GM23248 (cell line): Measurements from ENCODE around the gene KLK3. TPM values are rescaled to one million over a fixed set of nuclear protein-coding genes. Genes with fewer than 3 reads are reported as not detected.

Experiments used
- DNase-seq: peaks from one replicate; pipeline ENCODE4 v3.0.0-alpha.2; 2015
- H2AFZ ChIP-seq: fragments of 200-600 bp; sonication (generic); 2 replicates; pipeline ENCODE4 v1.6.1; 2016; ENCODE audit warnings: antibody characterized with exemption
- H3F3A ChIP-seq: fragments of 200-600 bp; sonication (generic); 2 replicates; pipeline ENCODE4 v1.6.1; 2016; ENCODE audit warnings: mild to moderate bottlenecking, antibody characterized with exemption, mixed run types; ENCODE audit not compliant: insufficient read depth
- H3K27ac ChIP-seq: fragments of 200-600 bp; sonication (generic); 2 replicates; pipeline ENCODE4 v1.5.1; 2016; ENCODE audit warnings: mild to moderate bottlenecking
- H3K27me3 ChIP-seq: fragments of 200-600 bp; sonication (generic); replicated peaks from 2 replicates; pipeline ENCODE4 v1.6.1; 2016; ENCODE audit warnings: mild to moderate bottlenecking; ENCODE audit not compliant: insufficient read depth
- H3K36me3 ChIP-seq: fragments of 200-600 bp; sonication (generic); 2 replicates; pipeline ENCODE4 v1.6.1; 2016; ENCODE audit warnings: low read depth, mild to moderate bottlenecking
- H3K4me1 ChIP-seq: fragments of 200-600 bp; sonication (generic); 2 replicates; pipeline ENCODE4 v1.6.1; 2016; ENCODE audit warnings: mild to moderate bottlenecking; ENCODE audit not compliant: insufficient read depth
- H3K4me2 ChIP-seq: fragments of 200-600 bp; sonication (generic); one replicate; pipeline ENCODE4 v1.6.1; 2016; ENCODE audit warnings: mild to moderate bottlenecking; ENCODE audit not compliant: unreplicated experiment
- H3K4me3 ChIP-seq: fragments of 200-600 bp; sonication (generic); 2 replicates; pipeline ENCODE4 v1.5.1; 2016; ENCODE audit warnings: mild to moderate bottlenecking
- H3K79me2 ChIP-seq: fragments of 200-600 bp; sonication (generic); 2 replicates; pipeline ENCODE4 v1.6.1; 2016; ENCODE audit warnings: mild to moderate bottlenecking; ENCODE audit not compliant: insufficient read depth
- H3K9ac ChIP-seq: fragments of 200-600 bp; sonication (generic); 2 replicates; pipeline ENCODE4 v1.6.1; 2016; ENCODE audit warnings: mild to moderate bottlenecking
- H3K9me2 ChIP-seq: fragments of 200-600 bp; sonication (generic); 2 replicates; pipeline ENCODE4 v1.6.1; 2016; ENCODE audit warnings: mixed run types, mild to moderate bottlenecking, moderate library complexity; ENCODE audit not compliant: insufficient read depth
- H3K9me3 ChIP-seq: fragments of 200-600 bp; sonication (generic); one replicate; pipeline ENCODE4 v1.6.1; 2017; ENCODE audit warnings: low read depth
- H4K20me1 ChIP-seq: fragments of 200-600 bp; sonication (generic); 2 replicates; pipeline ENCODE4 v1.6.0; 2016; ENCODE audit not compliant: insufficient read depth
- EZH2 ChIP-seq: fragments of 200-600 bp; sonication (generic); IDR thresholded peaks from 2 replicates; pipeline ENCODE4 v1.6.1; 2018; ENCODE audit warnings: antibody characterized with exemption, mild to moderate bottlenecking; ENCODE audit not compliant: insufficient read depth, poor library complexity, severe bottlenecking
- EZH2phosphoT487 ChIP-seq: fragments of 200-600 bp; sonication (generic); IDR thresholded peaks from 2 replicates; pipeline ENCODE4 v1.6.1; 2018; ENCODE audit warnings: antibody characterized with exemption, moderate library complexity, mild to moderate bottlenecking, low read depth; ENCODE audit not compliant: insufficient read depth
- WGBS, 2 experiments: methylation state at CpG; one replicate each; pipeline ENCODE4 v1.1.6; 2015 to 2017; ENCODE audit warnings: low lambda C conversion rate in 2 of 2, low coverage in 1 of 2; ENCODE audit errors: missing lambda C conversion rate in 2 of 2; 5-methylcytosine and 5-hydroxymethylcytosine counted together
- in situ Hi-C: fragments of 300-500 bp; cut with MboI; formaldehyde crosslinking; loops from 2 replicates; pipeline ENCODE4 v1.15.0; 2020
- polyA plus RNA-seq: library from polyadenylated mRNA; unstranded; fragments of >200 nt; fragmentation: Nextera tagmentation; extraction: Ambion mirVana; gene quantifications from 2 replicates; pipeline ENCODE4 v1.2.1, GENCODE V29; 2016
- total RNA-seq: library from RNA; depleted of rRNA; stranded (reverse); fragments of >200 nt; shearing (Covaris generic); gene quantifications from 2 replicates; pipeline ENCODE4 v1.2.3, GENCODE V29; 2014

Gene KLK3
- total and polyA plus RNA-seq, 2 experiments from 2014 or later = not detected

GRCh38 chr19:50896591-50897190, 42.0 kb downstream of the KLK3 start:
- DNase-seq = peak; percentile 67
- no peaks in the 10 kb centered on the region for H4K20me1 ChIP-seq
- H3K27me3 ChIP-seq = no peaks in the 10 kb centered on the region
- H3K4me3 ChIP-seq = no peak overlapping the region
- no peaks in the 10 kb centered on the region for H3F3A ChIP-seq
- no peak overlapping the region for H3K27ac ChIP-seq
- H3K36me3 ChIP-seq = no peaks in the 10 kb centered on the region
- no peak overlapping the region for H3K9ac ChIP-seq
- no peaks in the 10 kb centered on the region for H3K79me2 ChIP-seq
- H3K4me2 ChIP-seq = no peak overlapping the region
- H2AFZ ChIP-seq = no peak overlapping the region
- in situ Hi-C loops = no loop called here
- WGBS, 2 experiments = 39 to 44% methylated on average over 6 of the region's 6 CpGs
- no peaks in the 10 kb centered on the region for H3K4me1 ChIP-seq
- no peaks in the 10 kb centered on the region for H3K9me2 ChIP-seq
- H3K9me3 ChIP-seq = no peaks in the 10 kb centered on the region
- TF ChIP-seq EZH2 = no peak
- no peak for TF ChIP-seq EZH2phosphoT487

- Histone ChIP-seq H3K79me2 (no peaks in the 10 kb centered on the region), H3K27me3 (no peaks in the 10 kb centered on the region; the same call in 1 of the 2 replicates), H3F3A (no peaks in the 10 kb centered on the region), H3K9me2 (no peaks in the 10 kb centered on the region), H3K4me2 (no peak overlapping the region), H3K4me3 (no peak overlapping the region), H3K9me3 (no peaks in the 10 kb centered on the region), H2AFZ (no peak overlapping the region), H3K9ac (no peak overlapping the region), H3K4me1 (no peaks in the 10 kb centered on the region), H4K20me1 (no peaks in the 10 kb centered on the region), H3K36me3 (no peaks in the 10 kb centered on the region), H3K27ac (no peak overlapping the region)
- 37 to 63% methylated on average over 3 of the region's 3 CpGs for WGBS, 2 experiments
- no peak for DNase-seq
- in situ Hi-C loops = no loop called here
- TF ChIP-seq EZH2phosphoT487 = no peak
- no peak for TF ChIP-seq EZH2
These were observed 42.5 kb downstream of the KLK3 start for GRCh38 chr19:50897191-50897607.

GRCh38 chr19:50897612-50898011, 42.9 kb downstream of the KLK3 start:
- Histone ChIP-seq H3K27ac (no peak overlapping the region), H4K20me1 (no peaks in the 10 kb centered on the region), H3K9me2 (no peaks in the 10 kb centered on the region), H3K4me2 (no peak overlapping the region), H3K4me1 (no peaks in the 10 kb centered on the region), H3K4me3 (no peak overlapping the region), H3K79me2 (no peaks in the 10 kb centered on the region), H3K9me3 (no peaks in the 10 kb centered on the region), H3K36me3 (no peaks in the 10 kb centered on the region), H3F3A (no peaks in the 10 kb centered on the region), H3K9ac (no peak overlapping the region), H3K27me3 (no peaks in the 10 kb centered on the region; the same call in 1 of the 2 replicates), H2AFZ (no peak overlapping the region)
- in situ Hi-C loops = no loop called here
- 32 to 37% methylated on average over 3 of the region's 3 CpGs for WGBS, 2 experiments
- TF ChIP-seq EZH2phosphoT487 (no peak), EZH2 (no peak)
- DNase-seq = no peak

- H3K36me3 ChIP-seq = no peaks in the 10 kb centered on the region
- H3F3A ChIP-seq = no peaks in the 10 kb centered on the region
- no peaks in the 10 kb centered on the region; the same call in 1 of the 2 replicates for H3K27me3 ChIP-seq
- H3K4me2 ChIP-seq = no peak overlapping the region
- no peak overlapping the region for H3K27ac ChIP-seq
- H3K9me3 ChIP-seq = no peaks in the 10 kb centered on the region
- H2AFZ ChIP-seq = no peak overlapping the region
- WGBS, 2 experiments = 12 to 15% methylated on average over 4 of the region's 4 CpGs
- no peak for DNase-seq
- no peaks in the 10 kb centered on the region for H3K9me2 ChIP-seq
- H3K4me3 ChIP-seq = no peak overlapping the region
- H3K79me2 ChIP-seq = no peaks in the 10 kb centered on the region
- in situ Hi-C loops = no loop called here
- H3K9ac ChIP-seq = no peak overlapping the region
- no peak for TF ChIP-seq EZH2
- no peak for TF ChIP-seq EZH2phosphoT487
- H3K4me1 ChIP-seq = no peaks in the 10 kb centered on the region
- H4K20me1 ChIP-seq = no peaks in the 10 kb centered on the region
These were observed 43.3 kb downstream of the KLK3 start for GRCh38 chr19:50898018-50898417.

GRCh38 chr19:50899569-50899968, 44.9 kb downstream of the KLK3 start:
- H3K9me2 ChIP-seq = no peaks in the 10 kb centered on the region
- in situ Hi-C loops = no loop called here
- WGBS, 2 experiments = 12% methylated on average over 3 of the region's 3 CpGs
- no peaks in the 10 kb centered on the region for H3K36me3 ChIP-seq
- H3K27ac ChIP-seq = no peak overlapping the region
- H3K4me3 ChIP-seq = no peak overlapping the region
- H2AFZ ChIP-seq = no peak overlapping the region
- no peaks in the 10 kb centered on the region for H4K20me1 ChIP-seq
- H3K9me3 ChIP-seq = no peaks in the 10 kb centered on the region
- H3K4me2 ChIP-seq = no peak overlapping the region
- H3K4me1 ChIP-seq = no peaks in the 10 kb centered on the region
- no peak for TF ChIP-seq EZH2
- no peak for TF ChIP-seq EZH2phosphoT487
- no peak for DNase-seq
- H3K9ac ChIP-seq = no peak overlapping the region
- no peaks in the 10 kb centered on the region for H3F3A ChIP-seq
- no peaks in the 10 kb centered on the region; the same call in 1 of the 2 replicates for H3K27me3 ChIP-seq
- no peaks in the 10 kb centered on the region for H3K79me2 ChIP-seq
